GM12801 (cell line): ENCODE results near the gene DLGAP1.

Experiments
- CTCF ChIP-seq: IDR thresholded peaks from one replicate; pipeline ENCODE4 v1.5.1; 2011; ENCODE audit warnings: control low read depth; ENCODE audit not compliant: insufficient read length; ENCODE audit errors: extremely low read depth

DLGAP1 gene

GRCh38 chr18:3492721-3493120 lies 962.4 kb downstream of the DLGAP1 start:
- TF ChIP-seq CTCF, result no peak

GRCh38 chr18:3491981-3492555 lies 963.0 kb downstream of the DLGAP1 start:
- TF ChIP-seq CTCF, result no peak

DNA sequence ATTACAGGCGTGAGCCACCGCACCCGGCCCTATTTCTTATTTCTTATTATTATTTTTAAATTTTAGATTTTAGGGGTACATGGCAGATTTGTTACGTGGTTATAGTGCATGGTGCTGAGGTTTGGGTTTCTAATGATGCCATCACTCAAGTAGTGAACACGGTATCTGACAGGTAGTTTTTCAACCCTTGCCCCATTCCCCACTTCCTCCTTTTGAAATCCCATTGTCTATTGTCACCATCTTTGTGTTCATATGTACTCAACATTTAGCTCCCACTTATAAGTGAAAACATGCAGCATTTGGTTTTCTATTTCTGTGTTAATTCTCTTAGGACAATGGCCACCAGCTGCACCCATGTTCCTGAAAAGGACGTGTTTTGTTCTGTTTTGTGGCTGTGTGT lies 965.6 kb downstream of the DLGAP1 start:
- TF ChIP-seq CTCF, result no peak

DNA sequence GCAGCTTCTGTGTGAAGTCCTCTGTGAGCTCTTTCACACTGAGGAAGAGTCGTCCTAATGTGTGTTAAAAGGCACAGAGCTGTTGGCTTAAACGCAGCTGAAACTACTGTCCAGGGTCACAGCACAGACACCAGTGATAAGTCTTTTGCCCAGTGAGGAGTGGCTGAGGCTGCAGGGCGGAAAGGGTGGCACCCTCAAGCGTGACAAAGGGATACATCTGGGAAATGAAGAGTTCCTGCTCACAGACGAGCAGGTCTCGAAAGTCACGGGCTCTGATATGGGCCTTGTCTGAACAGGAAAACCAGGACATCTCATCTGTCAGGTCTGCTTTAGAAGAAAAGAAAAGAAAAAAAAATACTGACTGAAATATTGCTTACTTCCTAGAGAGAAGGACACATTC lies 968.6 kb downstream of the DLGAP1 start:
- TF ChIP-seq CTCF, result no peak

- no peak for TF ChIP-seq CTCF
Measured at GRCh38 chr18:3485153-3486149, 969.7 kb downstream of the DLGAP1 start.

DNA sequence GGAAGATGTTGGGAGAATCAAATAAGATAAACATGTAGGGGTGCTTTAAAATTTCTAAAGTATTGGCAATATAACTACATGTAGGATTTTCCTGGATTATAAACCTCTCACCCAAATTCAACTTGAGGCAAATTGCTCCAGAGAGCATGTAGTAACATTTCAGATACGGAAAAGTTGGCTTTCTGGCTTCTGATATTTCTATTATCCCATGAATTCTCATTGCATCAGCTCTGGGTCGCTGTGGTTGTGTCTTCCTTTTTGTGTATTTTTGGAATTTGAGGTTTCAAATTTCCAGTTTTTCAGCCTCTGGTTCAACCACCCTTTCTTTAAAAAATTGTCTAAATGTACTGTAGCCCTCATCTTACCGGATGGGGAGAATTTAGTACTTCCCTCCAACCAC lies 972.8 kb downstream of the DLGAP1 start:
- no peak for TF ChIP-seq CTCF

DNA sequence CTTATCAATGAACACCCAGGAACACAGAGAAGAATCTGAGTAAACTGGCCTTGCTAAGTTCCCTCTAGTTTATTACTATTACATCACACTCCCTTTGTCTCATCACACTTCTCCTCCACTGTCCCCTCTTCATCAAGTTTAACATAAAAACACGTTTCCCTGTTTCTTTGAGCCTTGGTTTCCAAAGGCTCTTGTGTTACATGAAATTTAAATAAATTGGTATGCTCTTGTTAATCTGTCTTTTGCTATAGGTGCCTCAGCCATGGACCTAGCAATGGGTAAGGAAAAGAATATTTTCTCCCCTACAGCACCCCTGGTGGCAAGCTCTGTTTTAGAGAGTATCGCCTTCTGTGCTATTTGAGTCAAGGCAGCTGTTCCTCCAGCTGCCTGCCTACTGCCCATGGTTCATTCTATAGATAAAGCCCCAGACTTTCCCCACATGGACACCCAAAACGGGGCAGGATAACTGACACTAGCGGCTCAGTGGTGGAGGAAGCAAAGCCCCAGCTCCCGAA lies 973.4 kb downstream of the DLGAP1 start:
- TF ChIP-seq CTCF, result no peak
